Measurements from ENCODE around the gene MBD5. TPM values are rescaled to one million over a fixed set of nuclear protein-coding genes. Genes with fewer than 3 reads are reported as not detected.

MBD5 gene
- total RNA-seq, 1 experiment from 2014 or later: 5.2 TPM

- DNase-seq (ENCODE audit: low read depth, low spot score): no peak
Measured at GRCh38 chr2:148306027-148306426, 285.1 kb downstream of the MBD5 start.

GRCh38 chr2:148317598-148317997, 296.7 kb downstream of the MBD5 start:
- no peak for DNase-seq (ENCODE audit: low read depth, low spot score)

More at GRCh38 chr2:148306027-148306426, 285.1 kb downstream of the MBD5 start:
- in situ Hi-C loops (cut with HindIII; ENCODE audit: low pct_unique_long_range_greater_than_20kb, low sequenced_read_pairs): no loop called here

DNA sequence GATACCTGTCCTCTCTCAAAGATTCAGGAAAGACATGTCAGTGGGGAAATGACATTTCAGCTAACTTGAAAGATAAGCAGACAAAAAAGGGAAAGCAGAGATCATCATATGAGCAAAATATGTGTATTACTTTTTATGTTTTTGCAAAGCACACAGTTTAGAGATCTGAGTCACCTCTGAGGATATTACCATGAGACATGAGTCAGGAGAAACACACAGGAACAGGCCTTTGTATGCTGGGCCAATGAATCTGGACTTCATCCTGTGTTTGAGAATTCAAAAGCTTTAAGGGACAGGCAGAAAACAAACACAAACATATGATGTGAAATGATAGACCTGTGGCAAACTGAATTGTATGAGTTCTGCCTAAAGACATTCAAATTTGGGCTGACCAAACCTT, 317.6 kb downstream of the MBD5 start:
- in situ Hi-C loops (cut with HindIII; ENCODE audit: low pct_unique_long_range_greater_than_20kb, low sequenced_read_pairs): no loop called here
- DNase-seq (ENCODE audit: low read depth, low spot score): no peak

More at GRCh38 chr2:148317598-148317997, 296.7 kb downstream of the MBD5 start:
- in situ Hi-C loops (cut with HindIII; ENCODE audit: low pct_unique_long_range_greater_than_20kb, low sequenced_read_pairs): no loop called here

DNA sequence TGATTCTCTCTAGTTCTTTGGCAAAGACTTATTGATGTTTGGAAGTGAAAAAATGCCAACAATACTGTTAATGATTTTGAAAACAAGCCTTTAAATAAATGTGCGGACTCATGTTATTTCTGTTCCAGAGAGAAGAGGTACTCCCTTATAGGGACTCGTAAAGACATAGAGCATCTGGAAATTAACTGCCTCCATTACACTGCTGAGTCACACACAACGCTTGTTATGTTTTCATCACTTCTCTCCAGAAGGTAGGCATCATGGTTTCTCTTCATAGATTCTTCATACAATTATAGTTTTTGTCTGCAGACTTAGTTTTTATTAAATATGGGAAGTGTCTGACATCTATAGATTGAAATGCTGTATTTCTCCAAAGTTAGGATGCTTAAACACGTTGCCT, 321.2 kb downstream of the MBD5 start:
- no peak for DNase-seq (ENCODE audit: low read depth, low spot score)
- in situ Hi-C loops (cut with HindIII; ENCODE audit: low pct_unique_long_range_greater_than_20kb, low sequenced_read_pairs): no loop called here

DNA sequence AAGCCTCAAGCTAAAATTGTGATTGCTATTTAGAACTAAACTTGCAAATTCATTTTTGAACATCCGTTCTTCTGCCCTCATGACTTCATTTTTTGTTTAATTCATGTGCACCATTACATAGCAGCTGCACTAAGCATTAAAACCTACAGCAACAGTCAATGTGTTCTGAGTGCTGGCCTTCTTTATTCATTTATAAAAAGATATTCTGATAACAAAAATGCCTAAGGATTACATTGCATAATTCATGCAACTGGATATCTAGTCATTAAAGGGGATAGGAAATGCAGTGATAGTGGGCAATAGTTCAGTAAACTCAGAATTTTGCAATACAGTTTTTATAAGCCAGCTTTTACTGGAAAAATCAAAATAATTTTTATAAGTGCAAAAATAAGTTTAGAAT, 329.3 kb downstream of the MBD5 start:
- in situ Hi-C loops (cut with HindIII; ENCODE audit: low pct_unique_long_range_greater_than_20kb, low sequenced_read_pairs): no loop called here
- DNase-seq (ENCODE audit: low read depth, low spot score): no peak

DNA sequence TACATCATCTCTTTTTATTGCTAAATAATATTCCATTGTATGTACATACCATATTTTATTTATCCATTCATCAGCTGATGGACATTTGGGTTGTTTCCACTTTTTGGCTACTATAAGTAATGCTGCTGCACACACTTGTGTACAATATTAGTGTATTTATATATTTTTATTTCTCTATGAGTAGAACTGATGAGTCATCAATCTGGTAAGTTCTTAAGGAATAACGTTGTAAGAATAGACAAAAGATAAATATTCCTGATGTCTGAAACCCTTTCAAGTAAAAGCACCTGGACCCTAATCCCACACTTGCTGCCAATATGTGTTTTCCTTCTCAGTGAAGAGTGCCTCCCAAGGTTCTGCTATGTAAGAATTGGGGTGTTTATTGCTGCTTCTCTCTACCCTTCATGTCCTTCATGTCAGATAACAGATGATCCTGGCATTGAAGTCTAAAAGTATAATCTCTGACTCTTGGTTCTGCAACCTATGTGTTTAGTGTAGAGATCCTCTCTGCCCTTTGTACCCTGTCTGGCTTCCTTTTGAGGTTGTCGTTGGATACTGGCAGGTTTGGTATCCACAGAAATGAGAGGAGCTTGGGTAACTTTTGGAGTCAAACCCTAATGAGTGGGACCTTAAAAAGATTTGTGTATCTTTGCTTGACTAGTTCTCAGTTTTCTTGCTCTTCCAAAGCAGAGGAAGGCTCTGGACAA, 330.7 kb downstream of the MBD5 start:
- in situ Hi-C loops (cut with HindIII; ENCODE audit: low pct_unique_long_range_greater_than_20kb, low sequenced_read_pairs): no loop called here

DNA sequence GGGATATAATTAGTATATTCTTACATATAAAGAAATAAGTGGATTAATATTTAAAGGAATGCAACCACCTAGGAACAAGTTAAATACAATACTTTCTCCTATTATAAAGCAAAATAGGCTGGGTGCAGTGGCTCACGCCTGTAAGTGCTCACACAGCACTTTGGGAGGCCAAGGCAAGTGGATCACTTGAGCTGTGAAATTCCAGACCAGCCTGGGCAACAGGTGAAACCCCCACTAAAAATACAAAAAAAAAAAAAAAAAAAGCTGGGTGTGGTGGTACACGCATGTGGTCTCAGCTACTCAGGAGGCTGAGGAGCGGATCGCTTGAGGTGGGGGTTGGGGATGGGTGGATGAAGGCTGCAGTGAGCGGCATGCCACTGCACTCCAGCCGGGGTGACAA, 337.5 kb downstream of the MBD5 start:
- DNase-seq (ENCODE audit: low read depth, low spot score): no peak
- in situ Hi-C loops (cut with HindIII; ENCODE audit: low pct_unique_long_range_greater_than_20kb, low sequenced_read_pairs): no loop called here

More for the DNA sequence above, 330.7 kb downstream of the MBD5 start:
- DNase-seq (ENCODE audit: low read depth, low spot score): no peak

- in situ Hi-C loops (cut with HindIII; ENCODE audit: low pct_unique_long_range_greater_than_20kb, low sequenced_read_pairs): no loop called here
- no peak for DNase-seq (ENCODE audit: low read depth, low spot score)
Measured at GRCh38 chr2:148360662-148361061, 339.8 kb downstream of the MBD5 start.

GRCh38 chr2:148362144-148362796, 341.4 kb downstream of the MBD5 start:
- no peak for DNase-seq (ENCODE audit: low read depth, low spot score)
- in situ Hi-C loops (cut with HindIII; ENCODE audit: low pct_unique_long_range_greater_than_20kb, low sequenced_read_pairs): no loop called here

DNA sequence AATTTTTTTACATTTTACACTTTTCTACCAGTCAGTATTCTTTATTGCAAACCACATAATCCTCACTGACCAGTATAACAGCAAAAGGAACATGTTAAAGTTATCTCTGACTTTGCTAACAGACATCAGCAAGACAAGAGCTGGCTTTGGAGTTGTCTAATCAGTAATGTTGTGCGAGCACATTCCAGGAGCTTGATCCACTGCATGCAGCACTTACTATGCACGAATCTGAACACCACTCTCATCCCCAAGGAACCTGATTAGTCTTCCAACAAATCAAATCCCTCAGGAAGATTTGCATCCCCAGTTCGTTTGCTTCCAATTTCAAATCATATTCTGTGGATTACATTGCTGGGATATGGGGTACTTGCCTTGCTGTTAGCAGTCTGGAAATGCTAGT, 354.3 kb downstream of the MBD5 start:
- no peak for DNase-seq (ENCODE audit: low read depth, low spot score)
- in situ Hi-C loops (cut with HindIII; ENCODE audit: low pct_unique_long_range_greater_than_20kb, low sequenced_read_pairs): no loop called here

GRCh38 chr2:148391324-148391723, 370.4 kb downstream of the MBD5 start:
- in situ Hi-C loops (cut with HindIII; ENCODE audit: low pct_unique_long_range_greater_than_20kb, low sequenced_read_pairs): no loop called here
- DNase-seq (ENCODE audit: low read depth, low spot score): no peak

DNA sequence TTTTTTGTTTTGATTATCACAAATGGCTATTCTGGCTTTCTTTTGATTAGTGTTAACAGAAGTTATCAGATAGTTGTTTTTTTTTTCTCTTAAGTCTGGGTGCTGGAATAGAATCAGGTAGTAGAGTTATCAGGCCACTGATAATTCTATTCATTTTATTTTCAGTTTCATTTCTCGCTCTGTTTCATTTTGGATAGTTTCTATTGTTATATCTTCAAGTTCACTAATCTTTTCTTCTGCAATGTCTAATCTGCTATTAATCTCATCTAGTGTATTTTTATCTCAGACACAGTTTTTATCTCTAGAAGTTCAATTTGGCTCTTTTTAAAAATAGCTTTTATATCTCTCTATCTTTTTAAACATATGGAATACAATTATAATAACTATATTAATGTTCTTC, 381.9 kb downstream of the MBD5 start:
- DNase-seq (ENCODE audit: low read depth, low spot score): no peak
- in situ Hi-C loops (cut with HindIII; ENCODE audit: low pct_unique_long_range_greater_than_20kb, low sequenced_read_pairs): no loop called here

- no peak for DNase-seq (ENCODE audit: low read depth, low spot score)
- in situ Hi-C loops (cut with HindIII; ENCODE audit: low pct_unique_long_range_greater_than_20kb, low sequenced_read_pairs): no loop called here
Measured at GRCh38 chr2:148410899-148411298, 390.0 kb downstream of the MBD5 start.

GRCh38 chr2:148416248-148416647, 395.4 kb downstream of the MBD5 start:
- in situ Hi-C loops (cut with HindIII; ENCODE audit: low pct_unique_long_range_greater_than_20kb, low sequenced_read_pairs): no loop called here

GRCh38 chr2:148430101-148430500, 409.2 kb downstream of the MBD5 start:
- in situ Hi-C loops (cut with HindIII; ENCODE audit: low pct_unique_long_range_greater_than_20kb, low sequenced_read_pairs): no loop called here
- DNase-seq (ENCODE audit: low read depth, low spot score): no peak

More at GRCh38 chr2:148416248-148416647, 395.4 kb downstream of the MBD5 start:
- DNase-seq (ENCODE audit: low read depth, low spot score): no peak

DNA sequence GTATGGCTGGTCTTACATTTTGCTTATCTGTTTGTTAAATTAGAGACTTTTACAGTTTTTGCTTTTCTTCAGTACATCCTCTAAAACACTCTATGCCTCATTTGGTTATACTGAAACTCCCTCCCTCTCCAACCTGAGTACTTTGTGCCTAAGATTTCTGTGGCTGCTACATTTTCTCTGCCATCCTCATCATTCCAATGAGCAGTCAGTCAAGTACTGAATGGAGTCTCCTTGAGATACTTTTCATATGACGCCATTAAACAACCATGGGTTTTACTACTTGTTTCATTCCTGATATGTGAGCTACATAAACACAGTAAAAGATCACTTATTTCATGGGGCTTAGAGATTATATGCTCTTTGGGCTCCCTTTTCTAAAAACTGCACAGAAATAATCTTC, 427.0 kb downstream of the MBD5 start:
- DNase-seq (ENCODE audit: low read depth, low spot score): no peak
- in situ Hi-C loops (cut with HindIII; ENCODE audit: low pct_unique_long_range_greater_than_20kb, low sequenced_read_pairs): no loop called here

- in situ Hi-C loops (cut with HindIII; ENCODE audit: low pct_unique_long_range_greater_than_20kb, low sequenced_read_pairs): no loop called here
Measured at GRCh38 chr2:148450531-148450930, 429.6 kb downstream of the MBD5 start.

DNA sequence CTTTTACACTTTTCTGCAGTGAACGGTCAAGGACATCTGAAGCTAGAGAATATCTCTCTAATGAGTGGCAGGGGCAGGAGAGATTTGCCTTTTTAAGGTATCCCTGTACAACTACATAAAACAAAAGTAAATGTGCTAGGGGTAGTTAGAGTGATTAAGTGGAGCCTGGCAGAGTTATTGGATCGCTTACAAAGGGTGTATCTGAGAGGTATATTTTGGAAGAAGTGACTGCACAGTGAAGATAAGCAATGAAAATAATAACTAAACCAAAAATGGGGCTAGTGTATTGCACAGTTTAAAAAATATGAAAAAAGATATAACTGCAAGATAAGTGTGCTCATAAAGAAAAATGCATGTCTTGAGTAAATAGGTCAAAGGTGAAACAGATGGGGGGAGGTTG, 430.2 kb downstream of the MBD5 start:
- in situ Hi-C loops (cut with HindIII; ENCODE audit: low pct_unique_long_range_greater_than_20kb, low sequenced_read_pairs): no loop called here
- no peak for DNase-seq (ENCODE audit: low read depth, low spot score)

More at GRCh38 chr2:148450531-148450930, 429.6 kb downstream of the MBD5 start:
- no peak for DNase-seq (ENCODE audit: low read depth, low spot score)

DNA sequence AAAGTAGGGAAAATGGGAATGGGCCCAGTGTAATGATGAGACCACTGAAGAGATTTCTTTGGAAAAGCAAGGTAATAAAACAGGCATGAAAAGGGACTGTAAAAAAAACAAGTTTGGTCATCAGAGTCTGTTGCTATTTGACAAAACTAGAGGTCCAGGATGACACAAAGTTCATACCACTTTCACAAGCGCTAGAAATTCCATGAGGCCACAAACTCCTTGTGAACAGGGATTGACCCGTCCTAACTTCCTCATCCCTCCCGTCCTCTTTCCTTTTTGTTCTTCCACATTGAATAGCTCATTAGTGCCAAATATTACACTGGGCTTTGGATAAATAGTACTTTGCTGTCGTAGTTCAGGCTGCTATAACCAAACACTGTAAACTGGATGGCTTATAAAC, 434.9 kb downstream of the MBD5 start:
- DNase-seq (ENCODE audit: low read depth, low spot score): no peak
- in situ Hi-C loops (cut with HindIII; ENCODE audit: low pct_unique_long_range_greater_than_20kb, low sequenced_read_pairs): no loop called here
